Stimulated activated CD8-positive, alpha-beta memory T cell treated with anti-CD3 and anti-CD28 coated beads, Interleukin-4, amount 100 ng/mL, for 24 hours (primary cell): ENCODE measurements around the gene PPDPF.

ENCODE experiments used
- DNase-seq: peaks from one replicate; pipeline ENCODE4 v3.0.0-alpha.2; 2020; ENCODE audit warnings: low read depth

Gene PPDPF

DNA sequence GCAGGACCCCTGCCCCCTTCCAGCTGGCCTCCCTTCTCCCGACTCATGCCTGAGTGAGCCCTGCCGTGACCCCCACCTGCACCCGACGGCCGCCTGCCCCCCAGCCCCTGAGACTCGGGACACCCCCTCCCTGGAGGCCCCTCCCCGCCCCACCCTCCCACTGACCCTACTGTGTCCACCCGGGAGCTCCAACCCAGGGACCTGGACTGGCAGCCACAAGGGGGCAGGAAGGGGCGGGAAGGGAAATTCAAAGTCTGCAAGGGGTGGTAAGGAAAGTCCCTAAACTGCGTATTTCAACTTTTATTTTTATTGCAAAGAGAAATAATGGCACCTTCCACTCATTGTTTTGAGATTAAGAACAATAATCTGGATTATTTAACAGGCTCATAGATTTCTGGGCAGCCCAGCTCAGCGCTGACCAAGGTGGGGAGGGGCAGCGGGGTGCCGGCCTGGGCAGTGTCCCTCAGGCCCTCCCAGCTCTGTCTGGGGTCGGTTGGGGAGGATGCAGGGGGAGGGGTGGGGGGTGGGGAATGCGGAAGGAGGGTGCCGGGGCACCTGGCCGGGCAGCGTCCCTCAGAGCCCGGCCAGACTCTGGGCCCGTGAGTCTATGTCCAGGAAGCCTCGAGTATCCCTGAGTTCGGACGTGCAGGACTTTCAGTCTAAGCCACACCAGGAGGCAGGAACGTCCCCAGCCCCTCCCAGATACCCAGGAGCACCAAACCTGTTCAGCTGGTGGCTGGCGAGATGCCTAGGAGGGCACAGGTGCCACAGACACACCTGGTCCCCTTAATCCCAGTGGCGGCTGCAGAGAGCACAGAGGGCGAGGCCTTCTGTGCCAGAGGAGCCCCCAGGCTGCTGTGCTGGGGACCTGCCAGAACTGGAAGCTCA lies 17.9 kb downstream of the PPDPF start:
- no peak for DNase-seq

DNA sequence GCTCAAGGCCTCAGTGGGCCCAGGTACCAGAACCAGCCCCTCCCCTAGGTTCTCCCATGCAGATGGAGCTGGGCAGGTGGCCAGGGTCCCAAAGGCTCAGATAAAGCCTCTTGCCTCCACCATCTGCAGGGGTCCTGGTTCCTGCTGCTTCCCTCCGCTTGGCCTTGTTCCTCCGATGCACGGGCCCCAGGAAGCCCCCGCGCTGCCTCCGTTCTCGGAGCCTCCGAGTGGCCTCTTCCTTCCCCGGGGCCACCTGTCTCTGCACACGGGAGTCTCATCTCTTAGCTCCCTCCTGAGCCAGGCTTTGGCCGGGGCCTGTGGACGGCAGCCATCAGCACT lies 18.5 kb downstream of the PPDPF start:
- DNase-seq, result no peak

DNA sequence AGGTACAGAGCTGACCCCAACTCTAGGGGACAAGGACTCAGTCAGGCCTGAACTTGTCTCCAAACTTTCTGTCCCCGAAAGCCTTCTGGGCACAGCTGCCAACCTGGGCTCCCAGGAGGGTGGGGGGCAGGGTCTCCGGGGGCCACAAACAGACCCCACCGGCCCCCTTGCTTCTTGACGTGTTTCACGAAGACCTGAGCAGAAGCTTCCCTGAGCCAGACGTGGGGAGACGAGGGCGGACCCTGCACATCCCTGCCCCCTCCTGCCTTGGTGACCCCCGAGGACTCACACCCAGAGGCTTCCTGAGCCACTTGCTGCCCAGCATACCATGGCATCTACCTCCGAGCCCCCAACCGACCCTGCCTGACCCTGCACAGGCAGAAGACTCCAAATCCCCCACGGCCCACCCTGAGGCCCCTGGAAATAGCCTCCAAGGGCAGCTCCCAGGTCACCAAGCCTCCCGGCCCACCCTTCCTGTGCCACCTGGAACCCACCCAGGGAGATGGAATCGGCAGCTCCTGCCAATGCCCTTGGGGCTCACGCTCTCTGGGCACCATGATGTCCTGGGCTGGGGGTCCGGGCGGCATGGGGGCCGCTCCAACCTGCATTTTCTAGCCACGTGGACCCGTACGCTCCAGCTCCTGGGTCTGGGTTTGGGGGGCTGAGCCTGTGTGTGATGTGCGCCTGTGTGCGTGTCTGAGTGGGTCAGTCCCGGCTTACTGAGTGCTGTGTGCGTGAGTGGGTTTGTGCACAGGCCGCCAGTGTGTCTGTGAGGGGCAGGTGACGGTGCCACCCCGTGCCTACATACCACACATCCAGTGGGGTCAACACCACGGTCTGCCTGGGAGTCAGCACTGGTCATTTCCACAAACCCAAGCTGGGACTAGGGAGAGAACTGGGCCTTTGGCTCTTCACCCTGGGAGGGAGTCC lies 19.1 kb downstream of the PPDPF start:
- no peak for DNase-seq

DNA sequence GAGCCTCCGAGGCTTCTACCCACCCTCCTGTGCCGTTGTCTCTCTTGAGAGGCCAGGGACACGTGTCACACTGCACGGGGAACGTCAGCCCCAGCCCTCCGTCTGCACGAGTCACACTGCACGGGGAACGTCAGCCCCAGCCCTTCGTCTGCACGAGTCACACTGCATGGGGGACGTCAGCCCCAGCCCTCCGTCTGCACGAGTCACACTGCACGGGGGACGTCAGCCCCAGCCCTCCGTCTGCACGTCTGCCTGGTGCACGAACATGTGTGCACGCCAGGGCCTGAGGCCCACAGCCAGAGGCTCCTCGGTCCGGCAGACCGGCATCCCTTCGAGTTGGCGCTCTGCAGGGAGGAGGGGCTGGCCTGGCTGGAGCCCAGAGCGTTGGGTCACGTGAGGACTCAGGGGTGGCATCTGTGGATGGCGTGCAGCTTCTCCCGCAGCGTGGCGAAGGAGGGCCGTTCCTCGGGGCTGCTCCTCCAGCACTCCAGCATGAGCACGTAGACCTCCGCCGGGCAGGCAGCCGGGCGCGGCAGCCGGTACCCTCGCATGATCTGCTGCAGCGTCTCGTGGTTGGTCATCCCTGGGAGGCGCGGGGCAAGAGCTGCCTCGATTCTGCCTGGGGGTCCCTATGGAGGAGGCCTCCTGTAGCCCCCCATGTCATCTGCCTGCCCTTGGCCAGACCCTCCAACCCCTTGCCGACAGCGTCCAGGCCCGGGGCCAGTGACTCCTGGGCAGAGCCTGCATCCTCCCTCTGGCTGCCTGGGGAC lies 20.0 kb downstream of the PPDPF start:
- no peak for DNase-seq

DNA sequence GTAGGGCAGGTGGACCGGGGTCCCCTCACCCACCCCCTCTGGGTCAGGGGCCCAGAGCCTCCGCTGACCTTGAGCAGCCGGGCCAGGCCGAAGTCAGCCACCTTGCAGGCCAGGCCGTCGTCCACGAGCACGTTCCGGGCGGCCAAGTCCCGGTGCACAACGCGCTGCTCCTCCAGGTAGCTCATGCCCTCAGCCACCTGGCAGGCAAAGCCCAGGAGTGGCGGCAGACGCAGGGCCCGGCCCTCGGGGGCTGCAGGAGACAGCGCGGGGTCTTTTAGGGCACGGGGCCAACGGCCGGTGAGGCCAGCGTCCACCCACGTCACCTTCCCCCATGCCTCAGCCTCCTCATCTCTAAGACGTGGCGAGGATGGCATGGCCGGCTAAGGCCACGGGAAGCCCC lies 20.8 kb downstream of the PPDPF start:
- no peak for DNase-seq

DNA sequence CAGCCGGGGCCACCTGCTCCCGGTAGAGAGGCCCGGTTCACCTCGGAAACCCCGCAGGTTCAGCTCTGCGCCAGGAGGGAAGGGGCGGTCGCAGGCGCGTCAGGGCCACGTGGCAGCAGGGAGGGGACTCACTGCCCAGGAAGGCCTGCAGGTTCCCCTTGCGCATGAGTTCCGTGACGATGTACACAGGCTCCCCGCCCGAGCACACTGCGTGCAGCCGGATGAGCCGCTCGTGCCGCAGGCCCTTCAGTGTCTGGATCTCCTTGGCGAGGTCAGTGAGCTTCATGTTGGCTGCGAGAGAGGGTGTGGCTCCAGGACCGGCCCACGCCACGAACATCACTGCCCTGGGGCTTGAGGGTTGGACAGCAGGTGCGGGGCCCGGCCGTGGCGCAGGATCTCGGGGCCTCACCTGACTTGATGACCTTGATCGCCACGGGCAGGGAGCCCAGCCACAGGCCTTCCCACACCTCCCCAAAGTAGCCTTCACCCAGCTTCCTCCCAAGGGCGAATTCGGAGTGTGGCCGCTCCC lies 21.5 kb downstream of the PPDPF start:
- no peak for DNase-seq

DNA sequence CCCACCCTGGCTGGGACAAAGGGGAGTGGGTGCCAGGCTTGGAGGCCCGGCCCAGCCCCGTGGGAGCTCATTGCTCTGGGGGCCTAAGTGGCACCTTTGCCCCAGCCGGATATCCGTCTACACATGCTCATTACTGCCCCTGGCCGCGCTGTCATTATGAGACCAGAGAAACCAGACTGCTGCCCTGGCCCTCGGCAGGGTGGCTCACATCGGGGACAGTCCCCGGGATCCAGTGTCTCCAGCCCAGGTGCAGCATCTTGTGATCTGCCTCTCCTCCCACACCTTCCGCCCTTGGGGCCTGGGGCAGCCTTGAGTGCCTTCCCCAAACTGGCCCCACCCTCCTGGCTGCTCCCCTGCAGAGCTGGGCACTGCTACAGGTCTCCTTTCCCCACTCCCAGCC lies 22.1 kb downstream of the PPDPF start:
- DNase-seq, result no peak

DNA sequence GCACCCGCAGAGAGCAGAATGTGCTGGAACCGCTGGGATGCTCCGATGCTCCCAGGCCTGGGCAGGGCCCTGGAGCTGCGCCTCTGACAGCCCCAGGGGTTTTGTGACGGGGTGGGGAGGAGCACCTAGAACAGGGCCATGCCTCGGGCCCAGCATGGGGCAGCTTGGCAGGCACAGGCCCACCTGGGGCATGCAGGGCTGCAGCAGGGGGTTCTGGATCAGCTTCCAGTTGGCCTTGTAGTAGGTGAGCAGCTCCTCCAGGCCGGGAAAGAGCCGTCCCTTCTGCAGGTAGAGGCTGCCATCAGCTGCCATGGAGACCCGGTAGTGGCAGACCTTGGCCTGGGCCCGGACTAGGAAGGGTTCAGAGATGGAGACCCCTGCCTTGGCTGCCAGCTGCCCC lies 22.6 kb downstream of the PPDPF start:
- DNase-seq, result no peak

DNA sequence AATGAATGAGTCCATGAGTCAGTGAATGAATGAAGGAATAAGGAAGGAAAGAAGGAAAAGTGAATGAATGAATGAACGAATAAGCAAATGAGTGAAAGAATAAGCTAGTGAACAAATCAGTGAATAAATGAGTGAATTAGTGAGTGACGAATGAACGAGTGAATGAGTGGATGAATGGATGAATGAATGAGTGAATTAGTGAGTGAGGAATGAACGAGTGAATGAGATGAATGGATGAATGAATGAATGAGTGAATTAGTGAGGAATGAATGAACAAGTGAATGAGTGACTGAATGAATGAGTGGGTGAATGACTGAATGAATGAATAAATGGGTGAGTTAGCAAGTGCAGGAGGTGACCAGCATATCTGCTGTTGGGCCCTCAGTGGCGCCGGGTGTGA lies 23.2 kb downstream of the PPDPF start:
- no peak for DNase-seq

DNA sequence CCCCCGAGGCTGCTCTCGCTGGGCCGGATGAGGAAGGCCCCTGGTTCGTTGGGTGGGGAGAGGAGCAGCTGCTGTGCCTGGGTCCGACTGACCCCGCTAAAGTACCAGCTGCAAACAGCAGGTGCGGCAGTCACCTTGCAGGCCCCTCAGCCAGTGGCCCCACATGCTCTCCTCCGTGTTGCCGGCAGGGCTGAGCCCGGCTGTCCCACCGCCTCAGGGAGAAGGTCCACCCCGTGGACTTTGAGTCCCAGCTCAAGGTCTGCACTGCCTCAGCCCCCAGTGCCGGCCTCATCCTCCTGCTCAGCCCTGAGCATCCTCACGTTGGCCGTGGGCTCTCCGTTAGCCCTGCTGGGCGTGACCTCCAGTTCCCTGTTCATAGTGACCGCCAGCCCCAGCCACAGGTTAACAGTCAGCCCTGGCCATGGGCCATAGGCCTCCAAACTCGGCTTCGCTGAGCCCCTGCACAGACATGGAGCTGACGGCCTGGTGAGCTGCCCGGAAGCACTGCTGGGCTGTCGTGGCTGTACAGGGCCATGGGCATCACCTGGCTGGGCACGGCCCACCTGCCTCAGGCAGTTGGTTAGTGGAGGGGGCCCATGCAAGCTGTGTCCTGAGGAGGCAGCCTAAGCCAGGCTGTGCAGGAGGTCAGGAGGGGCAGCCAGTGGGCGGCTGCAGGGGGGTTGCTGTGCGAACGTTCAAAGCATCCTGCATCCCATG lies 23.8 kb downstream of the PPDPF start:
- no peak for DNase-seq

DNA sequence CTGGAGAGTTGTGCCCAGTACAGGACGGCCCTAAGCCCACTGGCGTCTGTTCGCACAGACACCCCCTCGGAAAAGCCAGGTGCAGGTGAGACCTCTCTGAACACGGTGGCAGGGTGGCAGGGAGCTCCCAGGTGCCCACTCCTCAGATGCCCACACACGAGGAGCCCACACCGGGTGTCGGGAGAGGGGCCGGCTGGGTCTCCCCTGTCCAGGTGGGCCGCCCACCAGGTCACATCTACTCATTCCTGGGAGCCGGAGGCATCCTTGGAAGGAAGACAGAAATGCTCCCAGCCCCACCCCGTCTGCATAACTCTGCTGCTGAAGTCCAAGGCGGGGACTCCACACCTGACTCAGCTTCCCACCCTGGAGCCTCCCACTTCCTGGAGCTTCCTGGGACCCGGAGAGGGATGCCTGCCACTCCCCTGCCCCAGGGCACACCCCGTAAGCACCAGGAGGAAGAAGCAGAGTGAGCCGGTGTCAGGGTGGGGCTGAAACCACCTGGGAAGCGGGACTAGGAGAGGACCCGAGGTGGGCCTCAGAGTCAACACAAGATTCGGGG lies 24.5 kb downstream of the PPDPF start:
- DNase-seq, result no peak

DNA sequence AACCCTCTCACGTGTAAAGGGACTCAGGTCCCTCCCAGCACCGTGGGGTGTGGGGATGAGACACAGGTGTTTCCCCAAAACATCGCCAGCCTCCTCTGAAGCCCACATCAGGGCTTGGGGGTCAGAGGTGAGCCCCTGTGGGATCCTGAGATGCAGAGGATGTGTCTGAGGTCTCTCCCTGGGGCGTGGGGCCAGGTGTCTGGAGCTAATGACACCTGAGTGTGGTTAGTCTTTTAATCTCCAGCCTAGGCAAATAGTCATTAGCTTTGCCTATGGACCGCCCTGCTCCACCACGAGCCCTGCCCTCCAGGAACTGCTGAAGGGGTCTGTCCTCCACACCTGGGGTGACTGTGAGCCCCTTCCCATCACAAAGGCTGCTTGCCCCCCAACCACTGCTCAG lies 25.2 kb downstream of the PPDPF start:
- no peak for DNase-seq

DNA sequence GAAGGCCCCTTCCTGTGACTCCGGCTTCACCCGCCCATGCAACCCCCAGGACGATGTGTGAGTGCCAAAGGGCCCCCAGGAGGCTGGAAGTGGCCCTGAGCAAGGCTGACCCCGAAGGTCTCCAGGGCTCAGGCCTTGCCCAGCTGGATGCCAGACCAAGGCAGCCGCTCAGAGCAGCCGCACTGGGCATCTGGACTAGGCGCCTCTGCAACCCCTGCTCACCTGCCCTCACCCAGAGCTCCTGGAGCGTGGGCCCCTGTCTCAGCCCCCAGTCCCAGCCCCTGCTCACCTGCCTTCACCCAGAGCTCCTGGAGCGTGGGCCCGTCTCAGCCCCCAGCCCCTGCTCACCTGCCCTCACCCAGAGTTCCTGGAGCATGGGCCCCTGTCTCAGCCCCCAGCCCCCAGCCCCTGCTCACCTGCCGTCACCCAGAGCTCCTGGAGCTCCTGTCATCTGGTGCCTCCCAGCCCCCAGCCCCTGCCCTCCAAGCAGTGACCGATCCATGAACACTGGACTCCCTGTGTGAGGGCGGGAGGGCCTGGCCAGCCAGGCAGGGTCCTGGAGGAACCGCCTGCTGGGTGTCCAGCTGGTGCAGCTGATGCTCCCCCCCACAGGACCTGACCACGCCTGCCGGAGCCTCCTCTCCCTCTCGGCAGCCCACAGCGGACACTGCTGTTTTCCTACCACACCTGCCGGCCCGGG lies 25.8 kb downstream of the PPDPF start:
- no peak for DNase-seq

DNA sequence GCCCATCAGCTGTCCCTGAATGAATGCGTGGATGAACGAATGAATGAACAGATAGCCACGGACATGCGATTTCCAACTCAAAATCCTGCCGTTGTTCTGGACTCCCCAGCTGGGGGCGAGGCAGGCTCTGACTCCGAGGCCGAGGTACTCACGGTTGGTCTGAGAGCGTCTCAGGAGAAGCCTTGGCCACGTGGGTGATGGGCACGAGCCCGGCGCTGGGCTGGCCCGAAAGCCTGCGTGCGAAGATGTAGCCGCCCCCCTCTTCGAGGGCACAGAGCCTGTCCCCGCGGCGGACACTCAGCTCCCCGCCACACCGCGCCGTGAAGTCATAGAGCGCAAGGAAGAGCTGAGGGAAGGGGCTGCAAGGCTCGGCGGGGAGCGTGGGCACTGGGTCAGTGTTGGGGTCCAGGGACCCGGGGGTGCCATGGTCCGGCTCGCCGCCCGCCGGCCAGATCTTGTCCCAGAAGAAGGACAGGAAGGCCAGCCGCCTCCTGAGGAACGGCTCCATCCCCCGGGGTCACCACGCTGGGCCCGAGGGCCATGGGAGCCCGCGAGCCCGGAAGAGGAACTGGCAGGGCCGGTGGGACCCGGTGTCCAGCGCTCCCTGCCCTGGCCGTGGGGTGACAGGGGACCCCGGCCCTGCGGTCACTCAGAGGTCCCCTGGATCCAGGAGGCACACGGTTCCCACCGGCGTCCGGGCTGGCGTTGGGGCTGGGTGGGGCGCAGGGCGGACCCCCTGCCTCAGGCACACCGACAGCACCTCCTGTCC lies 26.6 kb downstream of the PPDPF start:
- no peak for DNase-seq

DNA sequence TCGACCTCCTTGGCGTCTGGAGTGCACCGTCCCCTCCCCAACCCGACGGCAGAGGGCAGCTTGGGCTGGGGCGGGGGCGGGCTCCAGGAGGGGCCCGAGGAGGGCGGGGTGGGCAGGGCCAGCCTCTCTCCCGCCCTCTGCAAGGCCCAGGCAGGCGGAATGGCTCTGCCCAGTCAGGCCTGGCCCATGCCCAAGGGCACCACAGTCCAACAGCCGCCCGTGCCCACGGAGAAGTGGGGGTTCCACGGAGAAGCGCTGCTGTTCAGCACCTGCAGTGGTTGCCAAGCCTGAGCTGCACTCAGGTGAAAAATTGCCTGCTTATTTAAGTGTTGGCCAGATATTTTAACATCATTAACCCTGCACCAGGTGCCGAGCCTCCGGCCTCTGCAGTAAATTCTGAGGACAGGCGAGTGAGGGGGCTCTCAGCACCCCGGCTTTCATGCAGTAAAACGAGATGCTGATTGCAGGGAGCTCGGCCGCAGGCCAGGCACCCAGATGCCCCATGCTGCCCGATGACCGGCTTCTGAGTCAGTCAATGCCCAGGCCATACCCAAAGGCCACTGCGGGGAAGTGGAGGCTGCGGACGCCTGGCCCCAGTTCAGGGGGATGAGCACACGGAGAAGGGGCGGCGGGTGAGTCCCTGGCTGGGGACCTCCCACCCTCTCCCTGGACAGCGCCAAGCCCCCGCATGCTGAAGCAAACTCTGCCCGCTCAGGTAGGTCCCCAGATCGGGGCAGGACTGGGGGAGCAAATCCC lies 27.3 kb downstream of the PPDPF start, which contains the start of gene SRMS:
TSS of gene SRMS (minus strand) at position 25 of the 756 bp plus-strand sequence. CDS start 286 bp downstream, outside the sequence.
- DNase-seq, result no peak

DNA sequence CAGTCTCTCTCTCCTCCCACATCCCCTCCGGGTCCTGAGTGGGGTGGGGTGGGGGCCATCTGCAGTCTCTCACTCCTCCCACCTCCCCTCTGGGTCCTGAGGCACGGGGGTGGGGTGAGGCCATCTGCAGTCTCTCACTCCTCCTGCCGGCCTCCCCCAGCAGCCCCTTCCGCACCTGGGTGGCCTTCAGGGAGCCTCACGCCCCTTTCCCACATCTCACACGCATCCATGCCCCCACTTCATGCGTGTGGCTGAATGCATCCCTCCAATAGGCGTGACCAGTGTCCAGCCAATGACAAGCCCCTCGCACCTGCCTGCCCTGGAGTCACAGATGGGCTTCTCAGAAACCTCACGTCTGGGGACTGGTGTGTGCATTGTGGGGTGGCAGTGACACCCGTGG lies 28.0 kb downstream of the PPDPF start:
- DNase-seq, result no peak

DNA sequence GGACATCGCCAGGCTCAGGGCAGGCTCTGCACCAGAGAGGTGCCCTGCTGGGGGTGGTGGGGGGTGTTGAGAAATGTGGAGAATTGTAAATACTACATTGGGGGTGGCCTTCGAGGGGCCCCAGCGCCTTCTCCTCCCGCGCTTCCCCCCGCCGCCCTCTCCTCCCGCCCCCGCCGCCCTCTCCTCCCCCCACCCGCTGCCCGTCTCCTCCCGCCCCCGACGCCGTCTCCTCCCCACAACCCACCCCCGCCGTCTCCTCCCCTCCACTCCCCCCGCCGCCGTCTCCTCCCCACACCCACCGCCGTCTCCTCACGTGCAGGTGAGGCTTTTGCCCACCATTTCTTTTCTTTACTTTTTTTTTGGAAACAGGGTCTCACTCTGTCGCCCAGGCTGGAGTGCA lies 28.5 kb downstream of the PPDPF start:
- no peak for DNase-seq

DNA sequence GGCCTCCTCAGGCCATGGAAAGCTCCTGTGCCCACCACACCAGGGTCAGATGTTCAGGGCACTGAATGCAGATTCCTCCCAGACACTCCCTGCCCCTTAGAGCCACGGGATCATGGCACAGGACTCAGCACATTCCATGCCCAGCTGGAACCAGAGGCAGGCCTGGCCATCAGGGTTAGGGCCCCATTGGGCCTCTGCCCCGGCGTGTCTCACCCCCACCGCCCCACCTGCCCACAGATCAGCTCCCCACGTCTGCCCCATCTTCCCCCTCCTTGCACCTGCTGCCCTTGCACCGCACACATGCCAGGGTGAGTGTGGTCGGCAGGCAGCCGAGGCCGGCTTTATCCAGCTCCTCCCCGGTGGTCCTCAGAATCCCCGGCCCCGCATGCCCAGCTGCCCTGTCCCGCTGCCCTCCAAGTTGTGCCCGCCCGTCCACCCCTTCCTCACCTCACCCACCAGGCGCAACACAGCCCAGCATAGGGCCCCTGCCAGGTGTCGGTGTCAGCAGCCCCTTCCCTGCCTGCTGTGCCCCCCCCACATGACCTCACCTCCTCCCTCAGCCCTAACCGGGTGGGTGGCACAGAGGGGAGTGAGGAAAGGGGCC lies 29.2 kb downstream of the PPDPF start:
- no peak for DNase-seq
